Trophoblast cell (in vitro differentiated cells and primary cell): ENCODE results near the gene ACTN2.

Experiments used
- DNase-seq, 2 donors: peaks; one replicate each; pipeline ENCODE4 v3.0.0-alpha.2; 2016
- H2AFZ ChIP-seq: 2 replicates; pipeline ENCODE4 v1.6.1; 2013; ENCODE audit warnings: low read length, moderate library complexity, mild to moderate bottlenecking; ENCODE audit not compliant: insufficient read depth, poor library complexity
- H2AK5ac ChIP-seq: 2 replicates; pipeline ENCODE4 v1.6.1; 2013; ENCODE audit warnings: mild to moderate bottlenecking, low read length
- H2BK120ac ChIP-seq: 2 replicates; pipeline ENCODE4 v1.6.1; 2013; ENCODE audit warnings: low read length, mild to moderate bottlenecking, moderate library complexity; ENCODE audit not compliant: insufficient read depth, poor library complexity
- H2BK12ac ChIP-seq: 2 replicates; pipeline ENCODE4 v1.6.1; 2013; ENCODE audit warnings: mild to moderate bottlenecking, low read length, moderate library complexity
- H2BK5ac ChIP-seq: 2 replicates; pipeline ENCODE4 v1.6.1; 2013; ENCODE audit warnings: low read length, low read depth, moderate library complexity, mild to moderate bottlenecking; ENCODE audit not compliant: poor library complexity
- H3K14ac ChIP-seq: 2 replicates; pipeline ENCODE4 v1.6.1; 2013; ENCODE audit warnings: mild to moderate bottlenecking, low read length
- H3K18ac ChIP-seq: 2 replicates; pipeline ENCODE4 v1.6.1; 2013; ENCODE audit warnings: mild to moderate bottlenecking, low read length
- H3K23ac ChIP-seq: 2 replicates; pipeline ENCODE4 v1.6.1; 2013; ENCODE audit warnings: low read length
- H3K27ac ChIP-seq: 2 replicates; pipeline ENCODE4 v1.5.1; 2013; ENCODE audit warnings: low read depth, mild to moderate bottlenecking, inconsistent platforms, low read length, moderate library complexity
- H3K27me3 ChIP-seq: 2 replicates; pipeline ENCODE4 v1.6.1; 2013; ENCODE audit warnings: inconsistent platforms, mild to moderate bottlenecking, low read length, moderate library complexity; ENCODE audit not compliant: insufficient read depth
- H3K36me3 ChIP-seq, 2 experiments: 1 replicate in 1 of 2; 2 replicates in 1 of 2; pipeline ENCODE4 v1.6.1; 2013; ENCODE audit warnings: low read length in 2 of 2, mild to moderate bottlenecking in 2 of 2, moderate library complexity in 1 of 2; ENCODE audit not compliant: insufficient read depth in 2 of 2, control insufficient read depth in 1 of 2
- H3K4ac ChIP-seq: 2 replicates; pipeline ENCODE4 v1.6.1; 2013; ENCODE audit warnings: low read depth, mild to moderate bottlenecking, low read length, moderate library complexity
- H3K4me1 ChIP-seq, 2 experiments: 1 replicate in 1 of 2; 2 replicates in 1 of 2; pipeline ENCODE4 v1.6.1; 2013; ENCODE audit warnings: low read length in 2 of 2, mild to moderate bottlenecking in 2 of 2, moderate library complexity in 1 of 2; ENCODE audit not compliant: insufficient read depth in 2 of 2, control insufficient read depth in 1 of 2
- H3K4me2 ChIP-seq: 2 replicates; pipeline ENCODE4 v1.6.1; 2013; ENCODE audit warnings: inconsistent platforms, mild to moderate bottlenecking, low read length, moderate library complexity
- H3K4me3 ChIP-seq: 2 replicates; pipeline ENCODE4 v1.5.1; 2013; ENCODE audit warnings: mild to moderate bottlenecking, low read depth, low read length, inconsistent platforms
- H3K79me1 ChIP-seq: one replicate; pipeline ENCODE4 v1.6.1; 2013; ENCODE audit warnings: low read length
- H3K79me2 ChIP-seq: 2 replicates; pipeline ENCODE4 v1.6.1; 2013; ENCODE audit warnings: low read length, mild to moderate bottlenecking; ENCODE audit not compliant: control insufficient read depth, insufficient read depth, poor library complexity
- H3K9ac ChIP-seq: 2 replicates; pipeline ENCODE4 v1.6.1; 2013; ENCODE audit warnings: mild to moderate bottlenecking, low read length
- H3K9me3 ChIP-seq: 2 replicates; pipeline ENCODE4 v1.6.1; 2013; ENCODE audit warnings: low read depth, mild to moderate bottlenecking, control low read depth, inconsistent platforms, low read length; ENCODE audit not compliant: insufficient read depth
- H4K12ac ChIP-seq: 2 replicates; pipeline ENCODE4 v1.6.1; 2013; ENCODE audit warnings: low read depth, mild to moderate bottlenecking, low read length, moderate library complexity
- H4K8ac ChIP-seq: 2 replicates; pipeline ENCODE4 v1.6.1; 2013; ENCODE audit warnings: low read depth, mild to moderate bottlenecking, low read length, moderate library complexity
- H4K91ac ChIP-seq: one replicate; pipeline ENCODE4 v1.6.1; 2013; ENCODE audit warnings: low read depth, mild to moderate bottlenecking, low read length, moderate library complexity
- WGBS: extraction: QIAGEN DNeasy Blood & Tissue Kit; methylation state at CpG from one replicate; pipeline ENCODE4 v1.1.7; 2013; ENCODE audit warnings: missing lambda C conversion rate; ENCODE audit not compliant: insufficient read length, insufficient coverage; ENCODE audit errors: extremely low coverage; 5-methylcytosine and 5-hydroxymethylcytosine counted together

Gene ACTN2

GRCh38 chr1:236700903-236701302 is 14.6 kb downstream of the ACTN2 start:
- Histone ChIP-seq H4K12ac (no peak overlapping the region), H3K9me3 (no peaks in the 10 kb centered on the region), H2BK12ac (no peak overlapping the region), H3K9ac (no peak overlapping the region), H2AFZ (no peak overlapping the region), H3K4me2 (no peak overlapping the region), H3K36me3 (no peaks in the 10 kb centered on the region), H3K14ac (no peak overlapping the region), H3K4me3 (no peak overlapping the region), H3K27me3 (no peaks in the 10 kb centered on the region), H3K27ac (no peak overlapping the region), H3K79me1 (no peaks in the 10 kb centered on the region), H3K4ac (no peak overlapping the region), H4K8ac (no peak overlapping the region), H3K4me1 (peaks cover 0 to 3% of the 10 kb centered on the region in 2 experiments), H4K91ac (no peak overlapping the region), H2AK5ac (no peak overlapping the region), H2BK5ac (no peak overlapping the region), H3K23ac (no peak overlapping the region), H2BK120ac (no peak overlapping the region), H3K79me2 (no peaks in the 10 kb centered on the region), H3K18ac (no peak overlapping the region)
- WGBS = no CpG with 5 or more reads among the region's 2 CpGs
- DNase-seq = no peak

GRCh38 chr1:236701782-236702181 is 15.5 kb downstream of the ACTN2 start:
- H3K79me1 ChIP-seq = no peaks in the 10 kb centered on the region
- no peak overlapping the region for H4K91ac ChIP-seq
- no peak overlapping the region for H2AFZ ChIP-seq
- no peak overlapping the region for H2BK5ac ChIP-seq
- no peak overlapping the region for H3K4me2 ChIP-seq
- H4K12ac ChIP-seq = no peak overlapping the region
- H3K4ac ChIP-seq = no peak overlapping the region
- no peak overlapping the region for H3K14ac ChIP-seq
- H3K36me3 ChIP-seq = no peaks in the 10 kb centered on the region
- H3K23ac ChIP-seq = no peak overlapping the region
- peaks cover 0 to 5% of the 10 kb centered on the region in 2 experiments for H3K4me1 ChIP-seq
- no peak overlapping the region for H2BK12ac ChIP-seq
- H3K79me2 ChIP-seq = no peaks in the 10 kb centered on the region
- H4K8ac ChIP-seq = no peak overlapping the region
- no peak overlapping the region for H3K9ac ChIP-seq
- no peak overlapping the region for H2BK120ac ChIP-seq
- no peak overlapping the region for H3K4me3 ChIP-seq
- H2AK5ac ChIP-seq = no peak overlapping the region
- H3K27me3 ChIP-seq = no peaks in the 10 kb centered on the region
- H3K9me3 ChIP-seq = no peaks in the 10 kb centered on the region
- no CpG with 5 or more reads among the region's 3 CpGs for WGBS
- no peak for DNase-seq
- no peak overlapping the region for H3K18ac ChIP-seq
- no peak overlapping the region for H3K27ac ChIP-seq

- Histone ChIP-seq H2AFZ (no peak overlapping the region), H3K4me2 (no peak overlapping the region), H4K8ac (no peak overlapping the region), H2BK120ac (no peak overlapping the region), H3K79me1 (no peaks in the 10 kb centered on the region), H3K23ac (no peak overlapping the region), H3K4me3 (no peak overlapping the region), H2BK5ac (no peak overlapping the region), H3K4me1 (peaks cover 0 to 5% of the 10 kb centered on the region in 2 experiments), H3K27ac (no peak overlapping the region), H2AK5ac (no peak overlapping the region), H2BK12ac (no peak overlapping the region), H3K79me2 (no peaks in the 10 kb centered on the region), H3K27me3 (no peaks in the 10 kb centered on the region), H3K9me3 (no peaks in the 10 kb centered on the region), H3K4ac (no peak overlapping the region), H4K12ac (no peak overlapping the region), H4K91ac (no peak overlapping the region), H3K36me3 (no peaks in the 10 kb centered on the region), H3K9ac (no peak overlapping the region), H3K18ac (no peak overlapping the region), H3K14ac (no peak overlapping the region)
- no CpG with 5 or more reads among the region's 3 CpGs for WGBS
- no peak for DNase-seq
These were observed 16.6 kb downstream of the ACTN2 start for GRCh38 chr1:236702791-236703394.

- peaks cover 0 to 5% of the 10 kb centered on the region in 2 experiments for H3K4me1 ChIP-seq
These were observed 19.5 kb downstream of the ACTN2 start for GRCh38 chr1:236705771-236706170.

More at GRCh38 chr1:236705771-236706170, 19.5 kb downstream of the ACTN2 start:
- WGBS = no CpG with 5 or more reads among the region's 1 CpG
- Histone ChIP-seq H3K4me2 (no peak overlapping the region), H3K4me3 (no peak overlapping the region), H4K91ac (no peak overlapping the region), H2AFZ (no peak overlapping the region), H4K12ac (no peak overlapping the region), H2AK5ac (no peak overlapping the region), H3K18ac (no peak overlapping the region), H3K9me3 (no peaks in the 10 kb centered on the region), H3K79me1 (no peaks in the 10 kb centered on the region), H4K8ac (no peak overlapping the region), H3K36me3 (no peaks in the 10 kb centered on the region), H3K79me2 (no peaks in the 10 kb centered on the region), H2BK120ac (no peak overlapping the region), H3K4ac (no peak overlapping the region), H3K9ac (no peak overlapping the region), H3K27me3 (no peaks in the 10 kb centered on the region), H2BK12ac (no peak overlapping the region), H3K23ac (no peak overlapping the region), H3K27ac (no peak overlapping the region), H3K14ac (no peak overlapping the region), H2BK5ac (no peak overlapping the region)
- DNase-seq = no peak
